Type B pancreatic cell (in vitro differentiated cells): ENCODE results near the gene NELL1. TPM values are rescaled to one million over a fixed set of nuclear protein-coding genes. Genes with fewer than 3 reads are reported as not detected.
"Not testable (repeated sequence)": the region's sequence is repeated elsewhere in the genome, so short reads cannot be mapped to it uniquely, and the experiment has no call there.

Source experiments
- DNase-seq: peaks from one replicate; pipeline ENCODE4 v3.0.0; 2021; ENCODE audit warnings: mixed read lengths; ENCODE audit not compliant: unreplicated experiment; ENCODE audit errors: extremely low spot score
- H3K27ac Mint-ChIP-seq: 2 replicates; pipeline ENCODE4 v1.8.0; 2021; ENCODE audit warnings: mild to moderate bottlenecking, mixed read lengths
- H3K27me3 Mint-ChIP-seq: 2 replicates; pipeline ENCODE4 v1.8.0; 2021; ENCODE audit warnings: mixed read lengths
- H3K36me3 Mint-ChIP-seq: 2 replicates; pipeline ENCODE4 v1.8.0; 2021; ENCODE audit warnings: mixed read lengths
- H3K4me1 Mint-ChIP-seq: one replicate; pipeline ENCODE4 v1.8.0; 2021; ENCODE audit warnings: mixed read lengths; ENCODE audit not compliant: unreplicated experiment
- H3K4me3 Mint-ChIP-seq: 2 replicates; pipeline ENCODE4 v1.8.0; 2021; ENCODE audit warnings: mild to moderate bottlenecking, mixed read lengths
- H3K9me3 Mint-ChIP-seq: 2 replicates; pipeline ENCODE4 v1.8.0; 2021; ENCODE audit warnings: mixed read lengths
- CTCF ChIP-seq: fragments of 200-600 bp; sonication (generic); conservative IDR thresholded peaks from 2 replicates; pipeline ENCODE4 v1.5.0; 2021; ENCODE audit warnings: antibody characterized with exemption, mild to moderate bottlenecking
- total RNA-seq: library from RNA; stranded (reverse); gene quantifications from 2 replicates; pipeline ENCODE4 v1.2.1, GENCODE V29; 2021; ENCODE audit warnings: low replicate concordance

Gene NELL1
- total RNA-seq, 1 donor from 2014 or later: 16.9 TPM

GRCh38 chr11:21137803-21138202, 468.4 kb downstream of the NELL1 start:
- no peak overlapping the region for H3K4me3 Mint-ChIP-seq
- no peak for DNase-seq
- H3K27ac Mint-ChIP-seq: no peak overlapping the region
- H3K4me1 Mint-ChIP-seq: no peaks in the 10 kb centered on the region
- H3K9me3 Mint-ChIP-seq: no peaks in the 10 kb centered on the region
- no peaks in the 10 kb centered on the region for H3K36me3 Mint-ChIP-seq
- no peak for TF ChIP-seq CTCF
- H3K27me3 Mint-ChIP-seq: peaks cover 4% of the 10 kb centered on the region

DNA sequence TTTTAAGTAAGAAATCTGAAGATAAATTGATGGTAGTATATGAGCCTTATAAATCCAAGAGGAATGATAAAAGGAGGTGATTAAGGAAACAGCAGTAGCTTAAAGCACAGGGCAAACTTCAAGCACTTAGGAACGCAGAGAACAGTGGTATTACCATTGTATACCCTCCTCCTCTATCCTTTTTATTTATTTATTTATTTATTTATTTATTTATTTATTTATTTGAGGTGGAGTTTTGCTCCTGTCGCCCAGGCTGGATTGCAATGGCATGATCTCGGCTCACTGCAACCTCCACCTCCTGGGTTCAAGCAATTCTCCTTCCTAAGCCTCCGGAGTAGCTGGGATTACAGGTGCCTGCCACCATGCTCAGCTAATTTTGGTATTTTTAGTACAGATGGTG, 472.2 kb downstream of the NELL1 start:
- not testable (repeated sequence) for DNase-seq, H3K27me3 Mint-ChIP-seq, H3K27ac Mint-ChIP-seq, H3K36me3 Mint-ChIP-seq, H3K4me1 Mint-ChIP-seq, H3K9me3 Mint-ChIP-seq, H3K4me3 Mint-ChIP-seq

GRCh38 chr11:21142007-21142406, 472.6 kb downstream of the NELL1 start:
- no peaks in the 10 kb centered on the region for H3K36me3 Mint-ChIP-seq
- no peak for DNase-seq
- no peak overlapping the region for H3K4me3 Mint-ChIP-seq
- peaks cover 4% of the 10 kb centered on the region for H3K27me3 Mint-ChIP-seq
- no peaks in the 10 kb centered on the region for H3K9me3 Mint-ChIP-seq
- H3K4me1 Mint-ChIP-seq: peaks cover 3% of the 10 kb centered on the region
- peak; percentile 45 for TF ChIP-seq CTCF
- no peak overlapping the region for H3K27ac Mint-ChIP-seq

GRCh38 chr11:21144531-21144930, 475.1 kb downstream of the NELL1 start:
- DNase-seq: no peak
- Mint-ChIP-seq H3K27ac (no peak overlapping the region), H3K4me3 (no peak overlapping the region), H3K36me3 (no peaks in the 10 kb centered on the region), H3K9me3 (no peaks in the 10 kb centered on the region), H3K4me1 (peaks cover 3% of the 10 kb centered on the region), H3K27me3 (no peaks in the 10 kb centered on the region)
- TF ChIP-seq CTCF: no peak

DNA sequence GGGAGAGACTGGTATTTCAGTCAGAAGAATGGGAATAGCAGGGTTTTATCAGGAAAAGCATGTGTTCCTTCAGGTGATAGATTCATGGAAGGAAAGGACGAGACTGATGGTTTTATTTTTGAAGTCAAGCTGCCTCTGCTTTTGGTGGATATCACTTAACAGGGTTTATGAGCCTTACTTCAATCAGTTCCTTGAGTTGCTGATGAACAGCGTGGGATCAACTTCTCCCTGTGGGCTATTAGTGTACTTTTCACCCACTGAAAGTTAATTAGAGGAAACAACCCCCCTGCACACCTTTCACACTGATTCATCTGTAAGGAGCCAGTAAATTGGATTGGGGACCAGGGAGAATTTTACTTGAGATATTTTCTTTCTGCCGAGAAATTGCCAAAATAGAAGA, 479.0 kb downstream of the NELL1 start:
- H3K27me3 Mint-ChIP-seq: no peaks in the 10 kb centered on the region
- no peaks in the 10 kb centered on the region for H3K9me3 Mint-ChIP-seq
- H3K36me3 Mint-ChIP-seq: no peaks in the 10 kb centered on the region
- TF ChIP-seq CTCF: no peak
- H3K4me3 Mint-ChIP-seq: no peak overlapping the region
- no peak for DNase-seq
- no peak overlapping the region for H3K27ac Mint-ChIP-seq
- H3K4me1 Mint-ChIP-seq: peaks cover 3% of the 10 kb centered on the region

DNA sequence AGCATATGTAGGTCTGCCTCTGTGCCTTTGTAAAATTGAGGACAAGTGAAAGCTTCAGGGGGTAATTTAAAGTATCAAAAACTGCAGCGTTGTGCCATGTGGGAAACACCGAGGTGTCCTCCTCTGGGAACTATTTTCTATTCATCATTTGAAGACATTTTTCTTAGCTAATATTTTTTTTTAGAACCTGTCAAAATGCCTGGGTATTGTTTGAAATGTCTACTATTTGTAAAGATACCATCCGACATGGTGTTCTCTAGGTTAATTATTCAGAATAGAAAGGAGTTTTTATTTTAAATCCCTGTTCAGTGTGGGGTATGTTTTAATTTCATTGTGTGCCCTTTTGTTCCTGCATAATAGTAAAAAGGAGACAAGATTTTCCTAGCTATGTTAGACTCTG, 490.8 kb downstream of the NELL1 start:
- Mint-ChIP-seq H3K36me3 (no peaks in the 10 kb centered on the region), H3K4me1 (peaks cover 7% of the 10 kb centered on the region), H3K4me3 (no peak overlapping the region), H3K9me3 (peaks cover 1% of the 10 kb centered on the region), H3K27ac (no peak overlapping the region), H3K27me3 (no peaks in the 10 kb centered on the region)
- DNase-seq: no peak
- no peak for TF ChIP-seq CTCF
